GM18868 (cell line): ENCODE measurements around the gene SDR42E2.
"Not testable (repeated sequence)": the region's sequence is repeated elsewhere in the genome, so short reads cannot be mapped to it uniquely, and the experiment has no call there.

Source experiments
- ATAC-seq: cut with Tn5 transposase; IDR thresholded peaks from one replicate; pipeline ENCODE4 v1.9.1; 2021; ENCODE audit warnings: mild to moderate bottlenecking, moderate library complexity; ENCODE audit not compliant: unreplicated experiment

Gene SDR42E2

GRCh38 chr16:22210285-22210684, 48.0 kb downstream of the SDR42E2 start:
- no peak for ATAC-seq

- no peak for ATAC-seq
Measured at GRCh38 chr16:22210854-22211253, 48.5 kb downstream of the SDR42E2 start.

- ATAC-seq: no peak
Measured at GRCh38 chr16:22213236-22213635, 50.9 kb downstream of the SDR42E2 start.

- no peak for ATAC-seq
Measured at GRCh38 chr16:22213801-22214200, 51.5 kb downstream of the SDR42E2 start.

- ATAC-seq: no peak
Measured at GRCh38 chr16:22214402-22214801, 52.1 kb downstream of the SDR42E2 start.

- ATAC-seq: no peak
Measured at GRCh38 chr16:22214889-22215288, 52.6 kb downstream of the SDR42E2 start.

GRCh38 chr16:22216191-22216831, 54.0 kb downstream of the SDR42E2 start:
- no peak for ATAC-seq

GRCh38 chr16:22216832-22217225, 54.5 kb downstream of the SDR42E2 start:
- not testable (repeated sequence) for ATAC-seq

- peak; percentile 95 for ATAC-seq
Measured at GRCh38 chr16:22217890-22218730, 55.8 kb downstream of the SDR42E2 start.

- no peak for ATAC-seq
Measured at GRCh38 chr16:22219389-22220068, 57.2 kb downstream of the SDR42E2 start.

GRCh38 chr16:22220069-22220440, 57.7 kb downstream of the SDR42E2 start:
- ATAC-seq: no peak

GRCh38 chr16:22220714-22221113, 58.4 kb downstream of the SDR42E2 start:
- no peak for ATAC-seq

GRCh38 chr16:22222006-22222405, 59.7 kb downstream of the SDR42E2 start:
- no peak for ATAC-seq

- ATAC-seq: no peak
Measured at GRCh38 chr16:22222998-22223397, 60.7 kb downstream of the SDR42E2 start.

- ATAC-seq: no peak
Measured at GRCh38 chr16:22225060-22225459, 62.8 kb downstream of the SDR42E2 start.

GRCh38 chr16:22229889-22230288, 67.6 kb downstream of the SDR42E2 start:
- ATAC-seq: no peak

- ATAC-seq: no peak
Measured at GRCh38 chr16:22232277-22233036, 70.2 kb downstream of the SDR42E2 start.

GRCh38 chr16:22233037-22233372, 70.7 kb downstream of the SDR42E2 start:
- no peak for ATAC-seq

- no peak for ATAC-seq
Measured at GRCh38 chr16:22235839-22236745, 73.8 kb downstream of the SDR42E2 start.

- ATAC-seq: no peak
Measured at GRCh38 chr16:22239131-22239805, 77.0 kb downstream of the SDR42E2 start.
